DND-41 (cell line): ENCODE results near the gene SLC12A5.
"Not testable (repeated sequence)": the region's sequence is repeated elsewhere in the genome, so short reads cannot be mapped to it uniquely, and the experiment has no call there.

ENCODE experiments used
- ATAC-seq: fragments of 200-7000 bp; cut with Tn5 transposase; 3 replicates; pipeline ENCODE4 v1.9.1; 2021; ENCODE audit warnings: low read depth; ENCODE audit not compliant: insufficient read depth
- DNase-seq: peaks from one replicate; pipeline ENCODE4 v3.0.0-alpha.2; 2020
- H2AFZ ChIP-seq: 2 replicates; pipeline ENCODE4 v1.6.0; 2012; ENCODE audit warnings: low read depth, low read length
- H3K27ac ChIP-seq: 2 replicates; pipeline ENCODE4 v1.5.1; 2012; ENCODE audit warnings: low read length, inconsistent platforms
- H3K27me3 ChIP-seq: fragments of 200-600 bp; sonication (generic); 2 replicates; pipeline ENCODE4 v1.6.0; 2012; ENCODE audit warnings: low read length, mild to moderate bottlenecking, inconsistent platforms; ENCODE audit not compliant: insufficient read depth, poor library complexity
- H3K36me3 ChIP-seq: 2 replicates; pipeline ENCODE4 v1.5.1; 2012; ENCODE audit warnings: low read length, inconsistent platforms; ENCODE audit not compliant: insufficient read depth
- H3K4me1 ChIP-seq: 2 replicates; pipeline ENCODE4 v1.5.1; 2012; ENCODE audit warnings: mild to moderate bottlenecking, low read length; ENCODE audit not compliant: insufficient read depth
- H3K4me2 ChIP-seq: 2 replicates; pipeline ENCODE4 v1.6.0; 2012; ENCODE audit warnings: mild to moderate bottlenecking, moderate library complexity, low read length, inconsistent platforms; ENCODE audit not compliant: insufficient read depth
- H3K4me3 ChIP-seq, 2 experiments: fragments of 200-600 bp in 1 of 2; shearing (Covaris generic) in 1 of 2; 2 replicates each; pipeline ENCODE4 v1.5.1; 2012 to 2016; ENCODE audit warnings: inconsistent platforms in 2 of 2, low read length in 2 of 2, mild to moderate bottlenecking in 2 of 2, low read depth in 1 of 2, moderate library complexity in 1 of 2
- H3K79me2 ChIP-seq: 2 replicates; pipeline ENCODE4 v1.6.0; 2012; ENCODE audit warnings: low read length, inconsistent platforms; ENCODE audit not compliant: insufficient read depth
- H3K9ac ChIP-seq: 2 replicates; pipeline ENCODE4 v1.6.0; 2012; ENCODE audit warnings: low read depth, mild to moderate bottlenecking, inconsistent platforms, low read length, moderate library complexity
- H3K9me3 ChIP-seq: 2 replicates; pipeline ENCODE4 v1.5.1; 2012; ENCODE audit warnings: low read length, moderate library complexity, mild to moderate bottlenecking, inconsistent platforms; ENCODE audit not compliant: insufficient read depth, severe bottlenecking
- H4K20me1 ChIP-seq: 2 replicates; pipeline ENCODE4 v1.6.0; 2012; ENCODE audit warnings: low read length; ENCODE audit not compliant: insufficient read depth
- CTCF ChIP-seq: IDR thresholded peaks from 2 replicates; pipeline ENCODE4 v1.5.1; 2012; ENCODE audit warnings: borderline replicate concordance, low read length, moderate library complexity, mild to moderate bottlenecking; ENCODE audit not compliant: poor library complexity, severe bottlenecking; ENCODE audit errors: extremely low read depth
- EZH2 ChIP-seq: IDR thresholded peaks from 3 replicates; pipeline ENCODE4 v1.6.1; 2012; ENCODE audit warnings: borderline replicate concordance, low read depth, mild to moderate bottlenecking, moderate library complexity, low read length, inconsistent platforms; ENCODE audit not compliant: severe bottlenecking

SLC12A5 gene

GRCh38 chr20:45985573-45985972 is 43.4 kb upstream of the SLC12A5 start:
- Histone ChIP-seq H3K79me2 (no peaks in the 10 kb centered on the region), H3K4me2 (no peak overlapping the region), H3K4me3 (no peak overlapping the region), H3K36me3 (no peaks in the 10 kb centered on the region), H3K9ac (no peak overlapping the region), H3K9me3 (no peaks in the 10 kb centered on the region), H2AFZ (no peak overlapping the region), H3K27me3 (no peaks in the 10 kb centered on the region), H3K4me1 (no peaks in the 10 kb centered on the region), H3K27ac (no peak overlapping the region), H4K20me1 (no peaks in the 10 kb centered on the region)
- no peak for DNase-seq
- ATAC-seq, result no peak
- no peak for TF ChIP-seq CTCF
- TF ChIP-seq EZH2, result no peak

GRCh38 chr20:45987108-45987780 is 41.8 kb upstream of the SLC12A5 start:
- H3K4me1 ChIP-seq, result no peaks in the 10 kb centered on the region
- no peak overlapping the region for H3K4me3 ChIP-seq
- ATAC-seq (peak; percentile 100), DNase-seq (peak; percentile 83)
- H3K27me3 ChIP-seq, result no peaks in the 10 kb centered on the region
- no peak for TF ChIP-seq EZH2
- TF ChIP-seq CTCF, result peak; percentile 98
- no peaks in the 10 kb centered on the region for H3K36me3 ChIP-seq
- no peaks in the 10 kb centered on the region for H3K79me2 ChIP-seq
- H3K9me3 ChIP-seq, result no peaks in the 10 kb centered on the region
- H2AFZ ChIP-seq, result no peak overlapping the region
- no peaks in the 10 kb centered on the region for H4K20me1 ChIP-seq
- H3K9ac ChIP-seq, result no peak overlapping the region
- no peak overlapping the region for H3K4me2 ChIP-seq
- H3K27ac ChIP-seq, result no peak overlapping the region

DNA sequence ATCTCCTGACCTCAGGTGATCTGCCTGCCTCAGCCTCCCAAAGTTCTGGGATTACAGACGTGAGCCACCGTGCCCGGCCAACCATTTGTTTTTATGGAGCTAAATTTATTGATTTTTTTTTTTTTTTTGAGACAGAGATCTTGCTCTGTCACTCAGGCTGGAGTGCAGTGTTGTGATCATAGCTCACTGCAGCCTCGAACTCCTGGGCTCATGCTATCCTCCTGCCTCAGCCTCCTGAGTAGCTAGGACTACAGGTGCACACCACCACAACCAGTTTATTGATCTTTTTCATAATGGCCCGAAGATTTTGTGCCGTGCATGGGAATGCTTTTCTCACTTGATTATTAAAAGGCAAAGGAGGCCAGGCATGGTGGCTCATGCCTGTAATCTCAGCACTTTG is 40.2 kb upstream of the SLC12A5 start:
- H3K27me3 ChIP-seq, H3K9ac ChIP-seq, H2AFZ ChIP-seq, H3K9me3 ChIP-seq, H3K4me2 ChIP-seq, H3K79me2 ChIP-seq, H4K20me1 ChIP-seq, H3K27ac ChIP-seq, H3K4me3 ChIP-seq, ATAC-seq, H3K36me3 ChIP-seq, DNase-seq, H3K4me1 ChIP-seq: not testable (repeated sequence)

DNA sequence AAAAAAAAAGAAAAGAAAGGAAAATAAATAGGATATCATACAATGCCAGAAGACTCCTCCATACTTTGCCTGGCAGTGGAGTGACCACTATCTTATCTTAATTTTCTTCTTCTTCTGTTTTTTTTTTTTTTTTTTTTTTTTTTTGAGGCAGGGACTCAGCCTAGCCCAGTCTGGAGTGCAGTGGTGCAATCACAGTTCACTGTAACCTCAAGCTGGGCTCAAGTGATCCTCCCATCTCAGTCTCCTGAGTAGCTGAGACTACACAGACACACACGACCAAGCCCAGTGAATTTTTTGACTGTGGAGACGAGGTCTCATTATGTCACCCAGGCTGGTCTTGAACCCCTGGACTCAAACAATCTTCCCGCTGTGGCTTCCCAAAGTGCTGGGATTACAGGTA is 37.4 kb upstream of the SLC12A5 start:
- H4K20me1 ChIP-seq, result no peaks in the 10 kb centered on the region
- H3K4me1 ChIP-seq, result no peaks in the 10 kb centered on the region
- H3K27me3 ChIP-seq, result no peaks in the 10 kb centered on the region
- no peak overlapping the region for H3K4me2 ChIP-seq
- no peak overlapping the region for H3K9ac ChIP-seq
- TF ChIP-seq CTCF (no peak), EZH2 (no peak)
- H3K9me3 ChIP-seq, result no peaks in the 10 kb centered on the region
- no peak overlapping the region for H3K27ac ChIP-seq
- ATAC-seq (no peak), DNase-seq (no peak)
- no peak overlapping the region for H3K4me3 ChIP-seq
- no peaks in the 10 kb centered on the region for H3K36me3 ChIP-seq
- no peaks in the 10 kb centered on the region for H3K79me2 ChIP-seq
- no peak overlapping the region for H2AFZ ChIP-seq
